K562 (cell line): ENCODE measurements around the gene FEV. TPM values are rescaled to one million over a fixed set of nuclear protein-coding genes. Genes with fewer than 3 reads are reported as not detected.
A peak's percentile ranks its signal among the peaks of the same experiment; 100 is the strongest.

Experiments used
- ATAC-seq: fragments of 200-7000 bp; cut with Tn5 transposase; 3 replicates; pipeline ENCODE4 v1.9.1; 2020; ENCODE audit warnings: moderate library complexity
- BruUV-seq: library from RNA; stranded (reverse); fragments of 400-500 nt; replicated peaks from 2 replicates; lab custom pipeline; 2021; lab: Mats Ljungman, UMichigan
- CTCF ChIA-PET: fragments of 300-600 bp; formaldehyde crosslinking; extraction: SDS; loops from one replicate; lab custom pipeline; 2021; ENCODE audit warnings: low intra/inter-chr PET ratio; lab: Yijun Ruan, JAX
- POLR2A ChIA-PET: fragments of 300-600, 350-650 bp; sonication (Branson Sonifier 250); formaldehyde crosslinking; extraction: SDS; loops from one replicate; lab custom pipeline; 2021; ENCODE audit warnings: antibody characterized with exemption, inconsistent platforms; lab: Yijun Ruan, JAX
- DNase-seq, 4 experiments: peaks; one replicate each; pipeline versions ENCODE4 v3.0.0 to v3.0.0-alpha.2; 2011 to 2018; ENCODE audit warnings: low spot score in 3 of 4, mixed read lengths in 3 of 4; ENCODE audit errors: extremely low read depth in 1 of 4
- FAIRE-seq: peaks from 2 replicates; lab custom pipeline; 2011; peaks lifted over from hg19 to GRCh38; lab: Jason Lieb, UNC
- H2AFZ ChIP-seq: 2 replicates; pipeline ENCODE4 v1.6.0; 2011; ENCODE audit warnings: low read depth, low read length, control low read depth, inconsistent platforms
- H3K27ac ChIP-seq: fragments of 200-600 bp; 3 replicates; pipeline ENCODE4 v1.8.0; 2011; ENCODE audit warnings: low read depth, mild to moderate bottlenecking, control low read depth, inconsistent platforms, low read length, moderate library complexity, mixed read lengths; ENCODE audit errors: extremely low read depth
- H3K27me3 ChIP-seq, 2 experiments: fragments of 300-600 bp in 1 of 2; 2 replicates in 1 of 2; 3 replicates in 1 of 2; pipeline versions ENCODE4 v1.6.0 to v1.8.0; 2011; ENCODE audit warnings: inconsistent platforms in 2 of 2, low read length in 2 of 2, mild to moderate bottlenecking in 1 of 2, mixed read lengths in 1 of 2, moderate library complexity in 1 of 2; ENCODE audit not compliant: control insufficient read depth in 2 of 2, insufficient read depth in 2 of 2
- H3K36me3 ChIP-seq: fragments of 300-600 bp; 3 replicates; pipeline ENCODE4 v1.8.0; 2011; ENCODE audit warnings: mild to moderate bottlenecking, low read length, inconsistent platforms; ENCODE audit not compliant: control insufficient read depth, insufficient read depth
- H3K4me1 ChIP-seq, 2 experiments: fragments of 200-600 bp in 1 of 2; replicated peaks in 1 of 2; 2 replicates in 1 of 2; 3 replicates in 1 of 2; pipeline versions ENCODE4 v1.5.1 to v1.8.0; 2011; ENCODE audit warnings: inconsistent platforms in 2 of 2, low read length in 2 of 2, mild to moderate bottlenecking in 1 of 2, mixed read lengths in 1 of 2, moderate library complexity in 1 of 2; ENCODE audit not compliant: control insufficient read depth in 2 of 2, insufficient read depth in 2 of 2
- H3K4me2 ChIP-seq: 2 replicates; pipeline ENCODE4 v1.6.1; 2011; ENCODE audit warnings: low read length, control low read depth, inconsistent platforms, mixed read lengths; ENCODE audit not compliant: insufficient read depth
- H3K4me3 ChIP-seq: fragments of 200-600 bp; sonication (generic), shearing (Covaris generic); 2 replicates; pipeline ENCODE4 v1.5.1; 2016; ENCODE audit warnings: control low read depth, inconsistent platforms
- H3K79me2 ChIP-seq: fragments of 200-600 bp; 3 replicates; pipeline ENCODE4 v1.8.0; 2011; ENCODE audit warnings: low read length, inconsistent platforms; ENCODE audit not compliant: control insufficient read depth, insufficient read depth
- H3K9ac ChIP-seq, 2 experiments: 2 replicates each; pipeline versions ENCODE4 v1.6.0 to v1.6.1; 2011; ENCODE audit warnings: low read depth in 2 of 2, low read length in 2 of 2, control low read depth in 1 of 2, inconsistent platforms in 1 of 2, mild to moderate bottlenecking in 1 of 2, mixed read lengths in 1 of 2; ENCODE audit not compliant: insufficient read depth in 1 of 2
- H3K9me1 ChIP-seq: one replicate; pipeline ENCODE4 v1.6.0; 2011; ENCODE audit warnings: inconsistent platforms, mild to moderate bottlenecking, low read length, moderate library complexity; ENCODE audit not compliant: control insufficient read depth, insufficient read depth
- H3K9me3 ChIP-seq: replicated peaks from 2 replicates; pipeline ENCODE4 v1.5.1; 2011; ENCODE audit warnings: low read depth, low read length, inconsistent platforms; ENCODE audit not compliant: control insufficient read depth, insufficient read depth
- H4K20me1 ChIP-seq: replicated peaks from 2 replicates; pipeline ENCODE4 v1.6.1; 2011; ENCODE audit warnings: low read length, inconsistent platforms, mixed read lengths; ENCODE audit not compliant: control insufficient read depth, insufficient read depth
- NR1H2 ChIP-seq: sonication (generic); formaldehyde crosslinking; IDR thresholded peaks from 2 replicates; pipeline ENCODE4 v1.4.0; 2020; ENCODE audit warnings: mild to moderate bottlenecking, missing genetic modification reagents
- TFAP4 ChIP-seq: sonication (generic); formaldehyde crosslinking; IDR thresholded peaks from 2 replicates; pipeline ENCODE4 v1.8.0; 2022; ENCODE audit warnings: missing genetic modification reagents, mild to moderate bottlenecking, moderate library complexity, borderline replicate concordance
- WGBS: fragments of 100-300 bp; shearing (Covaris generic); methylation state at CpG from one replicate; pipeline ENCODE4 v1.1.6; 2016; ENCODE audit warnings: low coverage, mixed read lengths; ENCODE audit not compliant: insufficient coverage; ENCODE audit errors: missing lambda C conversion rate; 5-methylcytosine and 5-hydroxymethylcytosine counted together
- in situ Hi-C: fragments of 300-500 bp; cut with MboI; formaldehyde crosslinking; loops from 4 replicates; pipeline ENCODE4 v1.15.0; 2018; ENCODE audit warnings: inconsistent platforms, mixed read lengths
- intact Hi-C: fragments of 100-400 bp; cut with micrococcal nuclease; formaldehyde crosslinking; loops from 2 replicates; pipeline ENCODE4 v1.14.2; 2022
- polyA plus RNA-seq, 8 experiments: library from polyadenylated mRNA; depleted of rRNA in 4 of 8; stranded (reverse) in 5 of 8; unstranded in 3 of 8; fragments of >200 nt; fragmentation: Nextera tagmentation in 2 of 8; fragmentation: Illumina TruSeq in 1 of 8; extraction: Ambion mirVana in 2 of 8; extraction: Trizol in 1 of 8; gene quantifications; 2 replicates each; pipeline versions ENCODE4 v1.2.1 to v1.2.3, GENCODE V29; 2011 to 2014; ENCODE audit warnings: inconsistent platforms in 1 of 8, missing spikeins in 1 of 8
- total RNA-seq, 7 experiments: library from RNA; depleted of rRNA in 6 of 7; stranded (reverse); fragments of >200 nt in 6 of 7; fragmentation: Illumina TruSeq in 2 of 7; extraction: Trizol in 2 of 7; gene quantifications; 2 replicates each; pipeline versions ENCODE4 v1.2.1 to v1.2.3, GENCODE V29; 2011 to 2021; ENCODE audit warnings: low replicate concordance in 1 of 7

Gene FEV
- total and polyA plus RNA-seq, 9 of the 15 experiments (the other 6 are each of a cell fraction or from before 2014, with no cell fraction given): 0.08 to 1.6 (median 0.62) TPM; not detected in 1

DNA sequence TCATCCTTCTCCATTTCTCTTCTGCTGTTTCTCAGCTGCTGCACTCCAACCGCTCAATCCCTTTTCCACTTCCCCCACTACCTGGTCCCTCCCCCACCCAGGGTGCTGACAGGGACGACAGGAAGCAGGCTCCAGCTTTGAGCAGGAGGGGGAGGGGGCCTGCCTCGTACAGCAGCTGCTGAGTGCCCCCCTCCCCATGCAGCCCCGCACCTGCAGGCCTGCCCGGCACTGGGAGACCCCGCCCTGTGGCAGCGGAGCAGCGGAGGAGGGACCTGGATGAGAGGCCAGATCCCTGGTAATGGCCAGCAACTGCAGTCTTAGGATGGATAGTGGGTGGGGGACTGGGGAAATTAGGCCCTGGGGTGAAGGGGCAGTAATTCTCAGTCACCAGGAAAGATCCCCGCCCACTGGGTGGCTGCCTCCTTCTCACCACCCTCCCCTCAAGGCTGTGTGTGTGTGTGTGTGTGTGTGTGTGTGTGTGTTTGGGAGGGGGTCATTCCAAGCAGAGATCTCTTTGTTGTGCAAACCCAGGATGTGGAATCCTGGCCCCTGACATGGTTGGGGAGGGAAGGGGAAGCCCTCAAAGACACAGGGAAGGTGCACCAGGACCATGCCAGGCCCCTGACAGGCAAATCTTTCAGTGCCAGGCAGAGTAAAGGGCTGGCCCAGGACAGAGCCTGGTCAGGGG is 15.0 kb upstream of the FEV start:
- H3K27ac ChIP-seq: no peak overlapping the region
- no peak overlapping the region for H3K4me2 ChIP-seq
- H3K9me3 ChIP-seq: no peaks in the 10 kb centered on the region
- H3K79me2 ChIP-seq: no peaks in the 10 kb centered on the region
- ChIA-PET CTCF (no interaction called here), POLR2A (interaction anchor here (0.6 kb wide), 1 partner anchor 44 kb away, joined by 4 read pairs; no protein-coding TSS in a partner anchor)
- FAIRE-seq (no peak), DNase-seq (no peak), ATAC-seq (no peak)
- in situ Hi-C loops: no loop called here
- no peaks in the 10 kb centered on the region for H3K36me3 ChIP-seq
- no TSS peak for BruUV-seq
- peaks cover 0 to 32% of the 10 kb centered on the region in 2 experiments; a peak in 2 of 5 replicates for H3K27me3 ChIP-seq
- peaks cover 9 to 38% of the 10 kb centered on the region in 2 experiments for H3K4me1 ChIP-seq
- 0 out of 4 replicates have a peak overlapping the region, but pooled peaks of 1 of the 2 experiments have one; percentile 2 for H3K9ac ChIP-seq
- 0 out of 2 replicates have a peak, but pooled peaks have one; percentile 28 for TF ChIP-seq TFAP4 (CRISPR knock-in tag)
- TF ChIP-seq NR1H2 (CRISPR knock-in tag): no peak
- TF ChIP-seq, all 486 proteins: peak for 1
- 8% methylated on average over 6 of the region's 9 CpGs for WGBS
- Histone ChIP-seq H3K4me3 (no peak overlapping the region), H3K9me1 (no peaks in the 10 kb centered on the region), H2AFZ (no peak overlapping the region), H4K20me1 (no peaks in the 10 kb centered on the region)
- intact Hi-C loops: no loop called here
